ENCODE data around the gene ARHGEF1.

The ARHGEF1 gene

DNA sequence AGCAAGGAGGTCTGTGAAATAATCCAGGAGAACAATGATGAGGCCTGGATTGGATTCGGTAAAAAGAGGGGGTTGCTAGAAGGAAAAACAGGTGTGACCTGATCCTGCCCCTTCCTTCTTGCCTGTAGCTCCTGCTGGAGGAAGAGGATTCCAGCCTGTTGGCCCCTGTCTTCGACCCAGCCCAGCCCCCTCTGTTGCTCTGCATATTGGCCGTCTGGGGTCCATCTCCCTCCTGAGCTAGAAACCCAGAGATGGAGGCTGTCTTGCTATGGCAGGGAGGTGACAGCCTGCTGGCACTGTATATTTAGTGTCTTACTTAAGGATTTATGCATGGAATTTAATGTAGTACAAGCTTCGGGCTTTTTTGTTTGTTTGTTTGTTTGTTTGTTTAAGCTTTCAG is 31.5 kb upstream of the ARHGEF1 start:
- no peaks in the 10 kb centered on the region for H3K27me3 ChIP-seq (ENCODE audit: insufficient read depth, low read depth, severe bottlenecking)
- H3K9me3 ChIP-seq (ENCODE audit: severe bottlenecking) = no peaks in the 10 kb centered on the region
- TF ChIP-seq, protein P1, sequence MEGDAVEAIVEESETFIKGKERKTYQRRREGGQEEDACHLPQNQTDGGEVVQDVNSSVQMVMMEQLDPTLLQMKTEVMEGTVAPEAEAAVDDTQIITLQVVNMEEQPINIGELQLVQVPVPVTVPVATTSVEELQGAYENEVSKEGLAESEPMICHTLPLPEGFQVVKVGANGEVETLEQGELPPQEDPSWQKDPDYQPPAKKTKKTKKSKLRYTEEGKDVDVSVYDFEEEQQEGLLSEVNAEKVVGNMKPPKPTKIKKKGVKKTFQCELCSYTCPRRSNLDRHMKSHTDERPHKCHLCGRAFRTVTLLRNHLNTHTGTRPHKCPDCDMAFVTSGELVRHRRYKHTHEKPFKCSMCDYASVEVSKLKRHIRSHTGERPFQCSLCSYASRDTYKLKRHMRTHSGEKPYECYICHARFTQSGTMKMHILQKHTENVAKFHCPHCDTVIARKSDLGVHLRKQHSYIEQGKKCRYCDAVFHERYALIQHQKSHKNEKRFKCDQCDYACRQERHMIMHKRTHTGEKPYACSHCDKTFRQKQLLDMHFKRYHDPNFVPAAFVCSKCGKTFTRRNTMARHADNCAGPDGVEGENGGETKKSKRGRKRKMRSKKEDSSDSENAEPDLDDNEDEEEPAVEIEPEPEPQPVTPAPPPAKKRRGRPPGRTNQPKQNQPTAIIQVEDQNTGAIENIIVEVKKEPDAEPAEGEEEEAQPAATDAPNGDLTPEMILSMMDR (IDR thresholded peaks at IDR 0.05; ENCODE audit: low read depth, low read length) = no peak

DNA sequence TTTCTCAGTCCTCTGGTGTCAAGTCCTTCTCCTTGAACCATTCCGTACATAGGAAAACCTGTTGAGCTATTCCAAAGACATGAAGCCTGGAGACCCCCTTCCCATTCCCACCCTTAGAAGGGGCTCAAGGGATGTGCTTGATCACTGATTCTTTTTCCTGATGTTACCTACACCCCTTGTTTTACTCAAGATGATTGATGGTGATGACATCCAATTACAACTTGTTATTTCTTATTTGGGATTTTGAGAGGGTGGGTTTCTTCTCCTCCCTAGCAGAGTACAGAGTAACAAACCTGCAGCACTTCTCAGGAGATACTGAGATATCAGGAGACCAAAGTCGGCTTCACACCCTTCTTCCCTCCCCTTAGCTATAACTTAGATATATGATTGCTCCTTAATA is 29.6 kb upstream of the ARHGEF1 start:
- H3K4me3 ChIP-seq (ENCODE audit: low read depth, low read length) = no peak overlapping the region
- H3K27me3 ChIP-seq (ENCODE audit: insufficient read depth, low read depth, severe bottlenecking) = no peaks in the 10 kb centered on the region
- TF ChIP-seq, protein P1 (IDR thresholded peaks at IDR 0.05; ENCODE audit: low read depth, low read length) = no peak
- no peaks in the 10 kb centered on the region for H3K36me3 ChIP-seq
- no peak for DNase-seq
- H3K27ac ChIP-seq = no peak overlapping the region
- H3K9me3 ChIP-seq (ENCODE audit: severe bottlenecking) = no peaks in the 10 kb centered on the region

More for the DNA sequence above, 31.5 kb upstream of the ARHGEF1 start:
- H3K36me3 ChIP-seq = no peaks in the 10 kb centered on the region
- H3K4me3 ChIP-seq (ENCODE audit: low read depth, low read length) = no peak overlapping the region
- no peak for DNase-seq
- H3K27ac ChIP-seq = no peak overlapping the region

DNA sequence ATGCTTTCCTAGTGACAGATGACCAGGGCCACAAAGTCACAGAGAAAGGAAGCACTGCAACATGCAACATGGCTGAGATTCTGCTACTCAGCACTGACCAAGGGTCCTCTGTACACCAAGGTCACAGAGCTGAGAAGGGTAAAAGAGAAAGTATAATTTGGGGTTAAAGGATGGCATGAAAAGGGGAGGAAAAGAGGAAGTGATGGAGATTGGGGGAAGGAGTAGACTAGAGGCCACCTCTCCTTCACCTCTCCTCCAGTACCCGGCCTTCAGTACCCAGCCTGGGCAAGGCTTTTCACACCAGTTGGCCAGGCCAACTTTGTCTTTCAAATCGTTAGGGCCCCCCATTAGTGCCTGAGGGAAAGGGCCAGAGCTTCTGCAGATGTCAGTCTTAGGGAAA is 29.2 kb upstream of the ARHGEF1 start:
- no peak for DNase-seq
- TF ChIP-seq, protein P1 (IDR thresholded peaks at IDR 0.05; ENCODE audit: low read depth, low read length) = no peak
- Histone ChIP-seq H3K27me3 (ENCODE audit: insufficient read depth, low read depth, severe bottlenecking) (no peaks in the 10 kb centered on the region), H3K36me3 (no peaks in the 10 kb centered on the region), H3K9me3 (ENCODE audit: severe bottlenecking) (no peaks in the 10 kb centered on the region), H3K27ac (no peak overlapping the region), H3K4me3 (ENCODE audit: low read depth, low read length) (no peak overlapping the region)

DNA sequence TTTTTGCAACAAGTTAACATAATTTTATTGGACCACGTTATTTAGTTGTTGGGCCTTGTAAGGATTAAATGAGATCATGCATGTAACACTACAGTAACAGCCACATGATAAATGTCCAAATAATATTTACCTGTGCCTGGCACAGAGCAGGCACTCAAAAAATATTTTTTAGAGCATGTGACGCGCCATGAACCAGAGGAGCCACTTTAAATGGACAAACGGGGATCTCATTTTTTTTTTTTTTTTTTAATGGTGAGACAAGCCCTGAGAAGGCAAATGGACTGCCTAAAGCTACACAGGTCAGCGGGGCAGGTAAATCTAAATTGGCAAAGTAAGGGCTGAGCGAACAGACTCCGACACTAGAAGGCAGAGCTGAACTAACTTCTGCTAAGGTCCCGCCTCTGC is 23.8 kb upstream of the ARHGEF1 start:
- TF ChIP-seq, protein P1 (IDR thresholded peaks at IDR 0.05; ENCODE audit: low read depth, low read length) = no peak
- no peaks in the 10 kb centered on the region for H3K9me3 ChIP-seq (ENCODE audit: severe bottlenecking)
- no peaks in the 10 kb centered on the region for H3K27me3 ChIP-seq (ENCODE audit: insufficient read depth, low read depth, severe bottlenecking)
- no peak for DNase-seq
- H3K27ac ChIP-seq = no peak overlapping the region
- peak overlapping the region; percentile 33 for H3K4me3 ChIP-seq (ENCODE audit: low read depth, low read length)
- H3K36me3 ChIP-seq = peaks cover 42% of the 10 kb centered on the region

DNA sequence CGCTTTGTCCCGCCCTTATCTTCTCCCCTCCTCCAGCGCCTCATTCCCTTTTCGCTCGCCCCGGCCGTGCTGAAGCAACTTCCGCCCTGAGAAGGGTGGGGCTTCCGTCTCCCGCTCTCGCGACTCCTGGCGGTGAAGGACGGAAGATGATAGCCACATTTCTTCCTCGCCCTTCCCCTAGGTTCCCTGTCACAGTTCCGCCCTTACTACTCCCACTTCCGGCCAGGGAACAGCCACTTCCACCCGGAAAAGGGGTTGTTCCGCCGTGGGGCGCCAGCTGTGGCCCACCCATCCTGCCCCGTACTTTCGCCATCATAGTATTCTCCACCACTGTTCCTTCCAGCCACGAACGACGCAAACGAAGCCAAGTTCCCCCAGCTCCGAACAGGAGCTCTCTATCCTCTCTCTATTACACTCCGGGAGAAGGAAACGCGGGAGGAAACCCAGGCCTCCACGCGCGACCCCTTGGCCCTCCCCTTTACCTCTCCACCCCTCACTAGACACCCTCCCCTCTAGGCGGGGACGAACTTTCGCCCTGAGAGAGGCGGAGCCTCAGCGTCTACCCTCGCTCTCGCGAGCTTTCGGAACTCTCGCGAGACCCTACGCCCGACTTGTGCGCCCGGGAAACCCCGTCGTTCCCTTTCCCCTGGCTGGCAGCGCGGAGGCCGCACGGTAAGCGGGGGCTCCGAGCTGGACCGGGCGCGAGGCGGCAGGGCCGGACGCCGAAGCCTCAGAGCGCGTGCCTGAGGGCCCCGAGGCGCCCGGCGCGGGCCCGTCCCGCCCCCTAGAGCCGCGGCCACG is 23.2 kb upstream of the ARHGEF1 start, which contains the start of gene RPS19:
Gene RPS19, plus strand, starts transcription at position 638 of the 801 bp plus-strand sequence. CDS start 520 bp downstream, outside the sequence.
- Histone ChIP-seq H3K27me3 (ENCODE audit: insufficient read depth, low read depth, severe bottlenecking) (no peaks in the 10 kb centered on the region), H3K4me3 (ENCODE audit: low read depth, low read length) (peak within 1 kb of the TSS; percentile 95), H3K9me3 (ENCODE audit: severe bottlenecking) (no peaks in the 10 kb centered on the region), H3K36me3 (peaks cover 48% of the 10 kb centered on the region), H3K27ac (peak within 1 kb of the TSS; percentile 94)
- TF ChIP-seq, protein P1 (IDR thresholded peaks at IDR 0.05; ENCODE audit: low read depth, low read length) = peak; percentile 48
- peak; percentile 97 for DNase-seq

Measured in WERI-Rb-1 (cell line).